Muscle of leg (tissue), 11 donors: ENCODE measurements around the gene GPD1L. TPM values are rescaled to one million over a fixed set of nuclear protein-coding genes. Genes with fewer than 3 reads are reported as not detected.

ENCODE experiments used
- DNase-seq: peaks from one replicate; pipeline ENCODE4 v3.0.0; 2013
- H3K27ac ChIP-seq: one replicate; pipeline ENCODE4 v1.5.1; 2013; ENCODE audit warnings: mild to moderate bottlenecking, low read length, control low read depth
- H3K27me3 ChIP-seq: one replicate; pipeline ENCODE4 v1.6.1; 2013; ENCODE audit warnings: low read length; ENCODE audit not compliant: control insufficient read depth, insufficient read depth
- H3K36me3 ChIP-seq: one replicate; pipeline ENCODE4 v1.6.1; 2013; ENCODE audit warnings: low read length; ENCODE audit not compliant: control insufficient read depth, insufficient read depth
- H3K4me1 ChIP-seq: one replicate; pipeline ENCODE4 v1.6.1; 2013; ENCODE audit warnings: low read length; ENCODE audit not compliant: control insufficient read depth, insufficient read depth
- H3K4me3 ChIP-seq: one replicate; pipeline ENCODE4 v1.5.1; 2013; ENCODE audit warnings: low read length, control low read depth
- H3K9me3 ChIP-seq: replicated peaks from 2 replicates; pipeline ENCODE4 v1.6.1; 2013; ENCODE audit warnings: low read depth, low read length; ENCODE audit not compliant: control insufficient read depth
- WGBS: methylation state at CpG from one replicate; pipeline ENCODE4 v1.1.5; 2013; ENCODE audit warnings: missing lambda C conversion rate; ENCODE audit not compliant: insufficient coverage; 5-methylcytosine and 5-hydroxymethylcytosine counted together
- polyA plus RNA-seq, 8 donors: library from polyadenylated mRNA; unstranded; fragments of 120-200 nt; gene quantifications; one replicate each; pipeline versions ENCODE4 v1.2.1 to v1.2.3, GENCODE V29; 2013; ENCODE audit warnings: inconsistent platforms in 1 of 8, low replicate concordance in 1 of 8; ENCODE audit not compliant: insufficient read length in 8 of 8, insufficient read depth in 1 of 8
- total RNA-seq: library from RNA; stranded (reverse); fragments of 120-200 nt; gene quantifications from one replicate; pipeline ENCODE4 v1.2.4, GENCODE V29; 2013

GPD1L gene
- total and polyA plus RNA-seq, 9 donors, result 28.1 to 43.9 (median 34.8) TPM

GRCh38 chr3:32175607-32176197 lies 69.3 kb downstream of the GPD1L start:
- WGBS, result 25% methylated on average over 3 of the region's 7 CpGs
- Histone ChIP-seq H3K36me3 (no peaks in the 10 kb centered on the region), H3K27me3 (no peaks in the 10 kb centered on the region), H3K27ac (no peak overlapping the region), H3K4me3 (no peak overlapping the region), H3K9me3 (peaks cover 10% of the 10 kb centered on the region), H3K4me1 (no peaks in the 10 kb centered on the region)
- DNase-seq, result peak; percentile 43

DNA sequence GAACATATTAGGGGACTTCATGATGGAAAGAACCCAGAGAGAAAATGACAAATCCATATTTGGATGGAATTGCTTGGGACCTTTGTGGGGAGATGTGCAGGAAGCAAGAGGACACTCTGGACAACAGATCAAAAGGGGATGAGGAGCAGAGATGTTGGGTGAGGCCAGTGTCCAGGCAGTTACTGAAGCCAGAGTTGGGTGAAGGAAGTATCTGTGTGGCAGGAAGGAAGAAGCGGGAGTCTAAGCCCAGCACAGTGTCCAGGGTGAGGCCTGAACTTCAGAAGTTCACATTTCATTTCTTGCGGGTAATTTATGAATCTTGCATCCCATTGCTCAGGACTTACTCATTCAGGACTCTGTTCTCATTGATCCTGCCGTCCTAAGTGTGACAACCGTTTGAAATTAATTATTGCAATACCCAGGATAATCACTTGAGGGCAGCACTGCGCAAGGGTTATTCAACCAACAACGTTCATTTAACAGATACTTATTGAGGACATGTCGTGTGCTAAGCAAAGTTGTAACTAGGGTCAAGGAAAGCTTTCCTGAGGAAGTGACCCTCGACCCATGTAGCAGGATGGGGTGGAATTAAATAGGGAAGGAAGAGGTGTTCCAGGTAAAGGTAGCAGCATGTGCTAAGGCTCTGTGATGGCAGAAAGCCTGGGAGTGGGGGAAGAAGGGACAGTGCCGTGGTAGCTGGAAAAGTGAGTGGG lies 70.7 kb downstream of the GPD1L start:
- DNase-seq, result no peak
- no peaks in the 10 kb centered on the region for H3K36me3 ChIP-seq
- H3K4me3 ChIP-seq, result no peak overlapping the region
- no peaks in the 10 kb centered on the region for H3K9me3 ChIP-seq
- H3K27me3 ChIP-seq, result no peaks in the 10 kb centered on the region
- 34% methylated on average over 6 of the region's 9 CpGs for WGBS
- H3K4me1 ChIP-seq, result no peaks in the 10 kb centered on the region
- no peak overlapping the region for H3K27ac ChIP-seq

DNA sequence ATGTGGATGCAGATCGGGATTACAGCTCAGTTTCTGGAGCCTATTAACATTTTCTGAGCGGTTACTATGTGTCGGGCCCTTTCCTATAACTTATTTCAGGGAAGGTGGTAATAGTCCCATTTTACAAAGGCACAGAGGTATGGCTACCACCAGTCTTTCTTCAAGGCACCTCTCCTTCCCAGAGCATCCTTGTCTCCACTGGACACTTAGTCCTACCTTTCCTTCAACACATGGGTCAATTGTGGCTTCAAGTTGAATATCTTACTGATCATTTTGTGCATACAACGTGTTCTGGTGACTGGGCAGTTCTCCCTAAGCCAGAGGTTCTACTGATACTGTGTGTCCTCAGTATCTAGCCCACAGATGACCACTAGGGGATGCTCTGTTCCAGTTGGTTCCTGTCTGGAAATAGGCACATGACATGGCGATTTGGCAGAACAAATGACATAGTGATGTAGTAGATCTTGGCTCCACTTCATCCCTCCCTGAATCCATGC lies 71.3 kb downstream of the GPD1L start:
- no peak overlapping the region for H3K27ac ChIP-seq
- no peaks in the 10 kb centered on the region for H3K36me3 ChIP-seq
- 37% methylated on average over 3 of the region's 5 CpGs for WGBS
- H3K27me3 ChIP-seq, result no peaks in the 10 kb centered on the region
- peak; percentile 57 for DNase-seq
- no peaks in the 10 kb centered on the region for H3K4me1 ChIP-seq
- no peaks in the 10 kb centered on the region for H3K9me3 ChIP-seq
- H3K4me3 ChIP-seq, result no peak overlapping the region

GRCh38 chr3:32180141-32180784 lies 73.8 kb downstream of the GPD1L start:
- no peaks in the 10 kb centered on the region for H3K9me3 ChIP-seq
- H3K36me3 ChIP-seq, result no peaks in the 10 kb centered on the region
- no peak for DNase-seq
- H3K4me1 ChIP-seq, result no peaks in the 10 kb centered on the region
- whole genome bisulfite sequencing, result 76% methylated on average over 2 of the region's 7 CpGs
- no peak overlapping the region for H3K4me3 ChIP-seq
- no peaks in the 10 kb centered on the region for H3K27me3 ChIP-seq
- no peak overlapping the region for H3K27ac ChIP-seq

- no peaks in the 10 kb centered on the region for H3K36me3 ChIP-seq
- no peak overlapping the region for H3K4me3 ChIP-seq
- no peaks in the 10 kb centered on the region for H3K27me3 ChIP-seq
- H3K9me3 ChIP-seq, result no peaks in the 10 kb centered on the region
- WGBS, result 75% methylated on average over 6 of the region's 7 CpGs
- no peak overlapping the region for H3K27ac ChIP-seq
- H3K4me1 ChIP-seq, result no peaks in the 10 kb centered on the region
- DNase-seq, result no peak
Observed at GRCh38 chr3:32181365-32181764, 74.9 kb downstream of the GPD1L start.

DNA sequence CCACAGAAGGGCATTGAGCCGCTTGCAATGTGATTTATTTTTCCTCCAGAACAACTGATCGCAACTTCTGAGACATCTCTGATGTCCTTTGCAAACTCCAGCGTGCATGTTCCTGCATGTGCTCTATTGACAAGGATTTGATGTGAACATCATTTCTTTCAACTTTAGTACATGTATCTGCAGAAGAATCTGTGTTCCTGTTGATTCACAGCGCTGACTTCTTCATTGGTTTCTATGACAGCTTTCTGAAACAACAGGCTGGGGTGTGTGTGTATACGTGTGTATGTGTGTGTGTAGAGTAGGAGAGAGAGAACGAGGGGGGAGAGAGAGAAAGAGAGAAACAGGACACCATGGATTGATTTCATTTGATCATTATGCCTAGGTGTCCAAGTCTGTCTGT lies 75.4 kb downstream of the GPD1L start:
- no peaks in the 10 kb centered on the region for H3K4me1 ChIP-seq
- DNase-seq, result no peak
- 100% methylated on average over 1 of the region's 6 CpGs for WGBS
- H3K36me3 ChIP-seq, result no peaks in the 10 kb centered on the region
- H3K9me3 ChIP-seq, result no peaks in the 10 kb centered on the region
- H3K27ac ChIP-seq, result no peak overlapping the region
- no peak overlapping the region for H3K4me3 ChIP-seq
- H3K27me3 ChIP-seq, result no peaks in the 10 kb centered on the region

- H3K4me1 ChIP-seq, result no peaks in the 10 kb centered on the region
- no peaks in the 10 kb centered on the region for H3K36me3 ChIP-seq
- no peak overlapping the region for H3K4me3 ChIP-seq
- no peak for DNase-seq
- no CpG with 5 or more reads among the region's 3 CpGs for WGBS
- H3K27me3 ChIP-seq, result no peaks in the 10 kb centered on the region
- H3K9me3 ChIP-seq, result no peaks in the 10 kb centered on the region
- no peak overlapping the region for H3K27ac ChIP-seq
Observed at GRCh38 chr3:32184187-32184730, 77.8 kb downstream of the GPD1L start.

DNA sequence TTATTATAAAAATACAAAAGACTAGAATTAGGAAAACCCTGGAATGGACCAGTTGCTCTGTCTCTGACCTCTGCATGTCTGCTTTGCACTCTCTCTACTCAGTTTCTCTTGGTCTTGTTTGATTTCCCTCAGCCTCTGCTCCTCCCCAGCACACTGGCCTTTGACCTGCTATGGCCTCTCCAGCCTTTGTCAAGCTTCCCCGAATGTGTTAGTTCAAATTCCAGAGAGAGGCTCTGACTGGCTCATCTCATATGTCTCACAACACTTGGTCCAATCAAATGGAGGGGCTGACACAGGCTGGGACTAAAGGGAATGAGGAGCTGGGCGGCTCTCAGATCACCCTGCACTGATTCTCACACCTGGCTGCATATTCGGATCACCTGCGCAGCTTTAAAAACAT lies 79.7 kb downstream of the GPD1L start:
- no peak for DNase-seq
- Histone ChIP-seq H3K27ac (no peak overlapping the region), H3K36me3 (no peaks in the 10 kb centered on the region), H3K9me3 (no peaks in the 10 kb centered on the region), H3K27me3 (no peaks in the 10 kb centered on the region), H3K4me1 (no peaks in the 10 kb centered on the region), H3K4me3 (no peak overlapping the region)
- WGBS, result 86% methylated on average over 2 of the region's 4 CpGs

GRCh38 chr3:32186876-32187275 lies 80.5 kb downstream of the GPD1L start:
- 100% methylated on average over 1 of the region's 2 CpGs for WGBS
- no peaks in the 10 kb centered on the region for H3K36me3 ChIP-seq
- DNase-seq, result no peak
- H3K4me1 ChIP-seq, result no peaks in the 10 kb centered on the region
- no peak overlapping the region for H3K27ac ChIP-seq
- H3K27me3 ChIP-seq, result no peaks in the 10 kb centered on the region
- no peak overlapping the region for H3K4me3 ChIP-seq
- no peaks in the 10 kb centered on the region for H3K9me3 ChIP-seq

DNA sequence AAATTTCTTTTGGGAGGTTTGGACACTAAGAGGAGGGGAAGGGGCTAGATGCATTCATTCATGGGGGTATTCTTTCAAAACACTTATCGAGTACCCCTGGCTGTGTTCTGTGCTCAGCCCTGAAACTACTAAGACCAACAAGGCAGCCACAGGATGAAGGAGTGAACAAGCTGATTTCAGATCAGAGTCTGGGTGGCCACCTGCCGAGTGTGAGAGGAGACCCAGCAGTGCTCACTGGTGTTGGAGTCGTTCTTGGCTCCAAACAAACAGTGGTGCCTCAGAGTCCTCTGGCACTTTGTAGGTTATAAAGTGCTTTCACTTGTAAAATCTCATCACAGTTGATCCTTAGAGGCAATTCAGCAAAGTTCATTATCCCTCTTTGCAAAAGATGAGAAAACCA lies 83.3 kb downstream of the GPD1L start:
- Histone ChIP-seq H3K4me1 (no peaks in the 10 kb centered on the region), H3K27me3 (no peaks in the 10 kb centered on the region), H3K9me3 (no peaks in the 10 kb centered on the region), H3K36me3 (no peaks in the 10 kb centered on the region), H3K4me3 (no peak overlapping the region), H3K27ac (no peak overlapping the region)
- DNase-seq, result no peak
- 52% methylated on average over 3 of the region's 3 CpGs for WGBS
